ENCODE data around the gene C1orf159.

Gene C1orf159

GRCh38 chr1:1086911-1087341 is 29.0 kb downstream of the C1orf159 start:
- Histone ChIP-seq H3K27me3 (ENCODE audit: low read length) (no peaks in the 10 kb centered on the region), H3K9me2 (replicated peaks; ENCODE audit: insufficient read depth, low read length) (no peaks in the 10 kb centered on the region), H3K36me3 (ENCODE audit: low read length) (no peaks in the 10 kb centered on the region), H3K4me2 (ENCODE audit: low read depth, low read length, poor library complexity, severe bottlenecking) (no peak overlapping the region), H3K4me3 (ENCODE audit: insufficient read depth, low read length, poor library complexity, severe bottlenecking) (no peak overlapping the region), H3F3A (ENCODE audit: insufficient read depth) (no peaks in the 10 kb centered on the region), H4K20me1 (ENCODE audit: low read depth, low read length) (no peaks in the 10 kb centered on the region), H3K9me3 (ENCODE audit: insufficient read depth, low read length) (no peaks in the 10 kb centered on the region), H2AFZ (ENCODE audit: low read depth, low read length, severe bottlenecking) (no peak overlapping the region), H3K27ac (ENCODE audit: low read depth, low read length) (no peak overlapping the region), H3K79me2 (ENCODE audit: insufficient read depth, low read length) (no peaks in the 10 kb centered on the region), H3K9ac (ENCODE audit: low read length) (no peak overlapping the region)
- TF ChIP-seq EZH2phosphoT487 (conservative IDR thresholded peaks at IDR 0.05; ENCODE audit: low read length) (no peak), CTCF (IDR thresholded peaks at IDR 0.05; ENCODE audit: insufficient read depth, low read length, poor library complexity, severe bottlenecking) (no peak)

GRCh38 chr1:1085911-1086841 is 29.7 kb downstream of the C1orf159 start:
- Histone ChIP-seq H2AFZ (ENCODE audit: low read depth, low read length, severe bottlenecking) (no peak overlapping the region), H3F3A (ENCODE audit: insufficient read depth) (no peaks in the 10 kb centered on the region), H3K36me3 (ENCODE audit: low read length) (no peaks in the 10 kb centered on the region), H3K4me3 (ENCODE audit: insufficient read depth, low read length, poor library complexity, severe bottlenecking) (no peak overlapping the region), H4K20me1 (ENCODE audit: low read depth, low read length) (no peaks in the 10 kb centered on the region), H3K4me2 (ENCODE audit: low read depth, low read length, poor library complexity, severe bottlenecking) (no peak overlapping the region), H3K9me2 (replicated peaks; ENCODE audit: insufficient read depth, low read length) (no peaks in the 10 kb centered on the region), H3K9ac (ENCODE audit: low read length) (no peak overlapping the region), H3K9me3 (ENCODE audit: insufficient read depth, low read length) (no peaks in the 10 kb centered on the region), H3K27ac (ENCODE audit: low read depth, low read length) (no peak overlapping the region), H3K27me3 (ENCODE audit: low read length) (no peaks in the 10 kb centered on the region), H3K79me2 (ENCODE audit: insufficient read depth, low read length) (no peaks in the 10 kb centered on the region)
- TF ChIP-seq EZH2phosphoT487 (conservative IDR thresholded peaks at IDR 0.05; ENCODE audit: low read length) (no peak), CTCF (IDR thresholded peaks at IDR 0.05; ENCODE audit: insufficient read depth, low read length, poor library complexity, severe bottlenecking) (no peak)

- Histone ChIP-seq H3F3A (ENCODE audit: insufficient read depth) (no peaks in the 10 kb centered on the region), H3K9ac (ENCODE audit: low read length) (no peak overlapping the region), H3K4me2 (ENCODE audit: low read depth, low read length, poor library complexity, severe bottlenecking) (no peak overlapping the region), H3K9me2 (replicated peaks; ENCODE audit: insufficient read depth, low read length) (no peaks in the 10 kb centered on the region), H3K27ac (ENCODE audit: low read depth, low read length) (no peak overlapping the region), H3K9me3 (ENCODE audit: insufficient read depth, low read length) (no peaks in the 10 kb centered on the region), H3K4me3 (ENCODE audit: insufficient read depth, low read length, poor library complexity, severe bottlenecking) (no peak overlapping the region), H3K79me2 (ENCODE audit: insufficient read depth, low read length) (no peaks in the 10 kb centered on the region), H3K36me3 (ENCODE audit: low read length) (no peaks in the 10 kb centered on the region), H2AFZ (ENCODE audit: low read depth, low read length, severe bottlenecking) (no peak overlapping the region), H3K27me3 (ENCODE audit: low read length) (no peaks in the 10 kb centered on the region), H4K20me1 (ENCODE audit: low read depth, low read length) (no peaks in the 10 kb centered on the region)
- TF ChIP-seq EZH2phosphoT487 (conservative IDR thresholded peaks at IDR 0.05; ENCODE audit: low read length): no peak
- no peak for TF ChIP-seq CTCF (IDR thresholded peaks at IDR 0.05; ENCODE audit: insufficient read depth, low read length, poor library complexity, severe bottlenecking)
Measured at GRCh38 chr1:1085171-1085841, 30.6 kb downstream of the C1orf159 start.
